Stimulated activated CD8-positive, alpha-beta memory T cell treated with anti-CD3 and anti-CD28 coated beads, Interleukin-7, amount 100 ng/mL, for 1 hour (primary cell): Measurements from ENCODE around the gene SEMA5B.

ENCODE experiments used
- DNase-seq, 2 donors: peaks; one replicate each; pipeline ENCODE4 v3.0.0-alpha.2; 2020; ENCODE audit warnings: low read depth in 2 of 2

The SEMA5B gene

DNA sequence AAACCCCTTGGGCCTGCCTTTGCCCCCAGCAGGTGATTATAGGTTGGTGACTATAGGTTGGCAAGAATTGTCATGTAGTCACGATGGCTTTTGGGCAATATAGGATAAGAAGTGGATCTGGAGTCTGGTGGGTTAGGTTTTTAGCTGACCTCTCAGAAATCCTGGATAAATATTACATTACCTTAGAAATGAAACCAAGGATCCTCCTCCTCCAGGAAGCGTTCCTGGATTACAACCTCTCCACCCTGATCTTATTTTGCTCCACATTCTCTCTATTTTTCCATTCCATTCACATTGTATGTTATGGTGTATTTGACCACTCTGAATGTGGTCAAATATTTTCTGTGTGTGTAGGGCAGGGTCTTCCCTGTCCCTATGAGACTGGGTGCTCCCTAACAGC, 82.3 kb downstream of the SEMA5B start:
- no peak for DNase-seq

DNA sequence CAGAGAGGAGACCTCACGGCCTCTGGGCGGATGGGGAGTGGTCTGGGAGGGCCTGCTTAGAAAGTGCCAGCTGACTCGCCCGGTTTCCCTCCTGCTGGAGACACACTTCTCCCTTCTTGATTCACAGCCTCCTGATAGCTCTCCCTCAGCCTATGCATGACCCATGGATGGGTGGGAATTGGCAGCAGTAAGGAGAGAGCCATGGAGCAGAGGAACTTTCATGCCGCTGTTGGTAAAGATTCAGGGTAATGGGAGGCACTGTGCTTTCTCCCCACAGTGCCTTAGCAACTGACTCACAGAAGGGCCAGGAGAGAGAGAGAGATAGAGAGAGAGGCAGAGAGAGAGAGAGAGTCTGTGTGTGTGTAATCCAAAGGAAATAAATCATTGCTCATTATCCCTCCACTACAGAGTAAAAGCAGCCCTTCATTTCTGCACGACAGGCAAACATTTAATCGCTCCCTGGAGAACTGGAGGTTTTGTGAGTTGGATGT, 82.8 kb downstream of the SEMA5B start:
- no peak for DNase-seq

DNA sequence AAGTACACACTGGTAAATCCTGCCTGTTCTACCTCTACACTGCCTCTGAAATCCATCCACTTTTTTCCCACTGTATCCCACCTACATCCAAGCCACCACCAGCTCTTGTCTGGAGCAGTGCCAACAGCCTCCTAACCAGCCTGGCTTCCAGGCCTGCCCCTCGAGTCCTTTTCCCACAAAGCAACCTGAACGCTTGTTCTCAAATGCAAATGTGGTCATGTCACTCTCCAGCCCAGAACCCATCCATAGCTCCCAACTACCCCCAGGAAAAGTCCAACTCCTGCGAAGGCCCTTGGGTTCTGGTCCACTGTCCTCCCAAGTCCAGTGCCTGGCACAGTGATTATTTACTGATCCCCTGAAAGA, 83.8 kb downstream of the SEMA5B start:
- no peak for DNase-seq

DNA sequence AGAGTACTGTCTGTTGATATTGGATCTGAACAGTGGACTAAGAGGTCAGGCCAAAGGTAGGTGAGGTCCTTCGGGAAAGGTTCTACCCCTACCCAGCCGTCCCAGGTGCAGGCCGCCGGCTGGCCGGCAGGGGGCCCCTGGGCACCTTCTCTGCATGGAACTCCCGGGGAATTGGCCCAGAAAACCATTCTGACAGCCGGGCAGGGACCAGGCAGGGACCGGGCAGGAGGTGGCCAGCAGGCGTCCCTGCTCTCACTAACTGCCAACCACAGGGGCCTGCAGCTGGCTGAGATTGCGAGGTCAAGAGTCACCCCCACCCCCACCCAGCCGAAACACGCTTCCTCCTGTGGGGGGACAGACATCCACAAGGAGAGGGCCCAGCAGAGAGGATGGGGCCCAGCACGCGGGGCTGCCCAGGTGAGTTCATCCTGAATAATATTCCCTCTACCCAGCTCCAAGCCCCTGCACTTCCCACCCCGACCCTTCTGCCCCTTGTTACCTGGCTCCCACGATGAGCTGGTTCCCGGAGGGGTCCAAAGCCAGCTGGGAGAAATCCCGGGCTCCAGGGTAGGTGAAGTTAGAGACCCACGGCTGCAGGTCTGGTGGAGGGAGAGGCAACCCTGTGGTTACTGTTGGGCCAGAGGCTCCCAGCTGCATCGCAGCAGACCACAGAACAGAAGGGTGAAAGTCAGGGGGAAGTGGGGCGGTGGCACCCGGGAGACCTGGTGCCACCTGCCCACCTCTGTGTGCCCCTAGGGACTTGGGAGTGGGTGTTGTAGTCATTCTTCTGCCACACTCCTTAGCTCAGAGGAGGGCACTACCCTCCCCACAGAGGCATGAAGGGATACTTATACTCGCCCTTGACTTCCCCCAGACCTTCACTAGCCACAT, 84.4 kb downstream of the SEMA5B start:
- no peak for DNase-seq

DNA sequence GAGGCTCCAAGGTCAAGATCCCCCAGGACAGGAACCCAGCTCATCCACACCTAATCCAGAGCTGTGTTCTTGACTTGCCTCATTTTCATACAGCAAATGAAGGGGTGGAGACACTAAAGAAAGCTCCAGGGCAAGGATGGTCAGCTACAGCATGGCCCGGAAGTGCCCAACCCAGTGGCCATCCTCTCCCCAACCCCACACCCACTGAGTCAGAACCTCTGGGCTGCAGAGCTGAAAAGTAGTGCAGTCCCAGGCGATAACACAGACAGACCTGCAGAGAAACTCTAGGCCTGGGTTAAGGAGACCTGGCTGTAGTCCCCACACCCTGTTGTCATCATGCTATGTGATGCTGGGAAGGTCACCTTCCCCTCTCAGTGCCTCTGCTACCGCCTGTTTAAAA, 85.3 kb downstream of the SEMA5B start:
- DNase-seq = no peak

DNA sequence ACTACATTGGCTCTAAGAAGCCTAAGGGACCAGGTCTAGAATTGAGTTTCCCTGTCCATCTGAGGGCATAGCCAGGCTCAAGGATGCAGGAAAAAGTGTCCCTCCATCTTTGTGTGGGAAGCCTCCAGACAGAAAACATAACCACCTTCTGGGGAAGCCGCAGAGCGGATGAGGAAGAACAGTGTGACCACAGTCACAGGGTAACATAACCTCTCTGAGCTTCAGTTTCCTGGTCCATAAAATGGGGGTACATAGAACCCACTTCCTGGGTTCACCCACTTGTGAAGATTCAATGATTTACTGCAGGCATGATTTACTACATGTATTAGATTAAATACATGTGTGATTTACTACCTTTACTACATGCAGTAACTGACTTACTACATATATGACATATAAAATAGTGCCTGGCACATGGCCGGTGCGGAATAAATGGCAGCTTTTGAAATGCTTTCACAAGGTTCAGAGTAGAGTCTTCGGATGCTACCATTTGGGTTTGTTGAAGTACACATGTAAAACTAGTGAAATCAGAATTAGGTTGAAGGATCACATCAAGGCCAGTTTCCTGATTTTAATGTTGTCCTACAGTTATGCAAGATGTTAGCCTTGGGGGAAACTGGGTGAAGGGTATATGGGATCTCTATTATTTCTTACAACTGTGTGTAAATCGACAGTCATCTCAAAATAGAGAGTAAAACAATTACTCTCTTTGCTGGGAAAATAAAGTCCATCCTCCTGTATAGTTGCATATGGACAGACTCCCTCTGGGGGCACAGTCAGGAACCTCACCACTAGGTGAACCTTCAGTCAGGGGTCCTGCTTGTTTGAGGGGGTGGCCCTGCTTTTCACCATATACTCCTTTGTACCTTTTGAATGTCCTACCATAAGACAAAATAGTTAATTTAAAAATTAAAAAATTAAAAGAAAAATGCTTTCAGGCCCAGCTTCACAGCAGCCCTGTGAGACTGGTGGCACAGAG, 86.0 kb downstream of the SEMA5B start:
- no peak for DNase-seq

DNA sequence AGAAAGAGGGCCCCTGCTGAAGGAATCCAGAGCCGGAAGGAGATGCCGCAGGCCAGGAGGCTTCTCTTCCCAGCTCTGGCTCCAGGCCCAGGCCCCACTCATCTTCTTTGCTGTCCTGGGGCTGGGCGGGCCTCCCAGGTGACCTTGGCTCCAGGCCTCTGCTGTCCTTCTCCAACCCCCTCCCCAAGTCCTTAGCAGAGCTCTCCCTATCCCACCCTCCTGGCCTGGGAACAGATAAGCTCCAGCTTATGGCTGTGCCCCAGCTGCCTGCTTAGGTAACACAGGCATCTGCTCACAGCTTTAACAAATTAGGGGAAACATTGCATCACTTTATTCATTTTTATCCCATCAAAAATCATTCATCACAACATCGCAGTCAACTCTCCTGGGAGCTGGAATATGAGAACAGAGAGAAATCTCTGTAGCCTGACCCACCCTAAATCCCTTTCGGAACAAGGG, 86.9 kb downstream of the SEMA5B start:
- DNase-seq = no peak

DNA sequence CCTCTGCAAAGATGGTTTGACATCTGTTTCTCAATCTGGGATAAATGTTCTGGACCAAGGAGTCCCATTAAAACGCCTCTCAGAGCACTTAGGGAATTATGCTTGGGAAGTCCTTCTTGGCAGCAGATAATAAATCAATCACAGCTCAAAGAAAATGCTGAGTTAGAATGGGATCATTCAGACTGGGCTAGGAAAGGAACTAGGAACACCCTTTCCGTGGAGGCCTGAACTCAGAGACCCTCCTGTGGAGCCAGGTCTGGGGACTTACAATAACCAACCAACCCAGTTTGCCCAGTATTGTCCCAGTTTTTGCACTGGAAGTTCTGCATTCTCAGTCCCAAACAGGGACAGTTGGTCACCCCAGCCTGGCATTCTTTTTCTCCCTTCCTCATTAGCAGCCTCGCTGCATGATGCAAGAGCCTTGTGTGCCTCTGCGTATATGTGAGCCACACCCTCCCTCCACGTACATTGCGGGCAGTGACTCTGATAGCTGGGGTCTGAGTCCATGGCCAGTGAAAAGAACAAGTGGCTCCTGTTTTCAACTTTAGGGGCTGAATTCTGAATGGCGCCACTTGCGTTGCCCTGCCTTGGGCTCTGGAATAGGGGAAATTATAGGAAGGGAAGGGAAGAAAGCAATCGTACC, 88.7 kb downstream of the SEMA5B start:
- DNase-seq = no peak

DNA sequence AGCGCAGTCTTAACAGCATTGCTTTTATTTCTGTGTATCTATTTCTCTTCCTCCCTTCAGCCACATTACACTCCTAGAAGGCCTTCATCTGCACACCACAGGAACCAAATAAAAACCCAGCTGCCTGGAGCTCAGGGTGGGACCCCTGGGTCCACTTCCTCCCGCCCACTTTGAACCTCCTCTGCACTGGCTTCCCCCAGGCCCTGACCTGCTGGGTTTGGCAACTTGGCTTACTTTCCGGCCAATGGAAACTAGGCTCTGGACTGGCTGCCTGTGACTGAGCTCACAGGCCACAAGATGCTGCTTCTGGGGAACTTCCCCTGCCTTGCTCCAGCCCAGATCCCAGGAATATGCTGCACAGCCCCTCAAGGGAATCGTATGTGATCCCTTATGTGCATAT, 89.8 kb downstream of the SEMA5B start:
- DNase-seq = no peak

DNA sequence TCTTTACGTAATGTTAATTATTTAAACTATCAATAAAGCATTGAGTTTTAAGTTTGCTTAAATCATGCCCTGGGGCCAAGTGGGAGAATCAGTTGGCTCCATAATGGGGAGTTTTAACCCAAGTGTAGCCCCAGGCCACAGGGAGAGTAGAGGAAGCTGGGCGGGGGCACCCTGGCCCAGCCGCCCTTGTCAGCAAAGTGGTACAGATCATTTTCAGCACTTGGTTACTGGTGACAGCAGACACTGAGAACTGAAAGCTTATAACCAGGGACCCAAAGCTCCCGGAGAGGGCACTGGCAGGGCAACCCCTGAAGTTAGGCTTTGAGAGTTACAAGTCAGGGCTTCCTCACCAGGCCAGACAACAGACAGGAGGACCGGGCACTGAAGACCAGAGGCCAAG, 90.6 kb downstream of the SEMA5B start:
- no peak for DNase-seq

DNA sequence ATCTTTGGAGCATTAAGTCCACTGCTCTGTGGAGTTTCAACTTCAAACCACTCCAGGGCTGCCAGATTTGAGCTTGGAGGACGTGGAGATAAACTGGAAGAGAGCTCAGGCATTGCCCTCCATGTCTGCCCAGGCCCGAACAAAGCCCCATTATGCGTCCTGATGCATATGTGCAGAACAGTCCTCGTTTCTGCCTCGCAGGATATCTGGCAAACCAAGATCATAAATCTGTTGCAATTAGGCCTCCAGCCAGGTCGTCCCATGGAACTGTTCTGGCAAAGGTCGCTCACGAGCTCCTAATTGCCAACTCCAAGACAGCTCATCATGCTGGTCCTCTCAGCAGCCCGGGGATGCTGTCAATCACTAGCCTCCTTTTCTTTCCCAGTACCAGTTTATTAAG, 91.2 kb downstream of the SEMA5B start:
- no peak for DNase-seq

DNA sequence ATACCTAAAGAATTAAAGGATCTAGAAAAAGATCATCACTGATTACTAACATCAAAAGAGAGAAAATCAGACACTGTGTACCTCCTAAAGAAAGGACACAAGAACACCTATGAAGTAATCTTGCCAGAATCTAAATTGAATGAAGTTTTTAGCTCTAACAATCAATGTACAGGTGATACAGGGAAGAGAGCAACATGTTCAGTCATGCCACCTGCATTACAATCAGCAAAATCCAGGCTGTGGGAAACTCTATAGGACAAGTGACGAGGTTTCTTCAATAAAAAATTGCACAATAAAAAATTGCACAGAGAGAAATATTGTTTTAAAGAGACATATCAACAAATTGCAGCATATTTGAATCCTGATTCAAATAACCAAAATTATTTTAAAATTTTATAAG, 93.3 kb downstream of the SEMA5B start:
- no peak for DNase-seq

DNA sequence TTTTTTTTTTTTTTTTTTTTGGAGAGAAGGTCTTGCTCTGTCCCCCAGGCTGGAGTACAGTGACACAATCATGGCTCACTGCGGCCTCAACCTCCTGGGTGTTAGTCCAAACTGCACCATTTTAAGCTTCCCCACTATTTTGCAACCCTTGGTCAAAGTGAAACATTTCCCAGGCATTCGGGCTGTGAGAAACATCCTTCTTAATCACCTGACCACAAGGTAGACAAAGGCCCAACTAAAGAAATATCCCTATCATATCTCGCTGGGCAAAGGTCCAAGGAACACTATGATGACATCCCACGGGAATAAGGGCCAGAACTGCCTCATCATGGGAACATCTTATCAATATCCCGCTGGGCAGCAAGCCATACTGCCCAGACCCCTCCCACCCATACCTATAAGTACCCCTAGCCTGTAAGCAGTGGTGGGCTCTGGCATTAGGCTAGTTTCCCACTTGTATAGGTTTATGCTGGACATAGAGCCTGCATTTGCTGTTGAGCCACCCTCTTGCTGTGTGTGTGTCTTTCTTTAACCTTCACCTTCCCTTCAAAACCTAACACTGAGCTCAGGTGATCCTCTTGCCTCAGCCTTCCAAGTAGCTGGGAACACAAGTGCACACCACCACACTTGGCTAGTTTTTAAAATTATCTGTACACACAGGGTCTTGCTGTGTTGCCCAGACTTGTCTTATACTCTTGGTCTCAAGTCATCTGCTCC, 95.2 kb downstream of the SEMA5B start:
- DNase-seq = no peak

DNA sequence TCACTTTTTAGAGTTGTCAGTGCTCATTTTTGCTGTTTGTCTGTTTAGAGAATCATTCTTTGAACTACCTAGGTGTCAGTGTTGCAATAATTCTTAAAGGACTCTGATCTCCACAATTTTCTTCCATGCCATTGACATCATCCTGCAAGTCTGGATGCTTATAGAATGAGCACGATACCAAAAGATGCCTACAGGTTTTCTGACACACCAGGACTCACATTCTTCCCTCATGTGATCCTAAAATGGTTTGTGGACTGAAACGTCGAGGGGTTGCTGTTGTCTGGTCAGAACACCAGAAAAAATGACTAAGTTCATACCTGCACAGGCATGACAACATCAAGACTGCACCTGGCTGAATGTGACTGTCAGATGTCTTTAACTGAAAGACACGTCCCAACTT, 95.9 kb downstream of the SEMA5B start:
- DNase-seq = no peak

DNA sequence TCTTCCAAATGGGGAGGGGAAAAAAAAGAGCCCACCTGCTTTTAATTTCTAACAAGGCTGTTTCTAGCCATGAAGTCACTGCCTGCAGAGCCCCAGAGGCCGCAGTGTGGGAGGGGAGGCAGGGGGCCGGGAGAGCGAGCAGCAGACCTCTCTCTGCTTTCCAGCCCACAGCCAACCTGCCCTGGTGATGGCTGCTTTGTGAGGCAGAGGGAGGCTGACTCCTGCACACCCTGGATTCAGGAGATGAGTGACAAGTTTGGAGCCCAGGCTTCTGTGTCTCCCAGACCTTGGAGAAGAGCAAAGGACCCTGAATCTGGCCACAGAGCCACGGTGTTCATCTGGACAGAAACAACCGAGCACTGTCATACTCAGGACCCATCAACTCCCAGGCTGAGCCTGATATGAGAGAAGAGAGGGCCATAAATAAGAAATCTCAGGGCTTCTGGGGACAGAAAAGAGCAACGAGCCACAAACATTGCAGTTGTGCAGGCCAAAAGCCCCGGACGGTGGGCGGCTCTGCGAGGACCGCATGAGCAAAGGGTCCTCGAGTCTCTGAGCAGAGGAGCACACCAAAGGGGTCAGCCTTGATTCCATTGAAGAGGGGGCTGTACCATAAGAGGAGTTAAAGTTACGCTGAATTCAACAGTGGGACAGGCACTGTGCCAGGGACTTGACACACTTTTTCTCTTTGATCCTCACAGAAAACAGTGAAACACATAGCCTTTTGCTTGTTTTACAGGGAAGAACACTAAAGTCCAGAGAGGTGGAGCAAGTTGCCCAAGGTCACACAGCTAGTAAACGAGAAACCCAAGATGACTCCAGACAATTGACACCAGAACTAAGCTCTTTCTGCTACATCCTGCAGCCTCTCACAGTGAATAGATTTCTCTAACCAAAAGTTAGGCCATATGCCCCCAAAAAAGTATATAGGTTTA, 97.2 kb downstream of the SEMA5B start:
- no peak for DNase-seq

DNA sequence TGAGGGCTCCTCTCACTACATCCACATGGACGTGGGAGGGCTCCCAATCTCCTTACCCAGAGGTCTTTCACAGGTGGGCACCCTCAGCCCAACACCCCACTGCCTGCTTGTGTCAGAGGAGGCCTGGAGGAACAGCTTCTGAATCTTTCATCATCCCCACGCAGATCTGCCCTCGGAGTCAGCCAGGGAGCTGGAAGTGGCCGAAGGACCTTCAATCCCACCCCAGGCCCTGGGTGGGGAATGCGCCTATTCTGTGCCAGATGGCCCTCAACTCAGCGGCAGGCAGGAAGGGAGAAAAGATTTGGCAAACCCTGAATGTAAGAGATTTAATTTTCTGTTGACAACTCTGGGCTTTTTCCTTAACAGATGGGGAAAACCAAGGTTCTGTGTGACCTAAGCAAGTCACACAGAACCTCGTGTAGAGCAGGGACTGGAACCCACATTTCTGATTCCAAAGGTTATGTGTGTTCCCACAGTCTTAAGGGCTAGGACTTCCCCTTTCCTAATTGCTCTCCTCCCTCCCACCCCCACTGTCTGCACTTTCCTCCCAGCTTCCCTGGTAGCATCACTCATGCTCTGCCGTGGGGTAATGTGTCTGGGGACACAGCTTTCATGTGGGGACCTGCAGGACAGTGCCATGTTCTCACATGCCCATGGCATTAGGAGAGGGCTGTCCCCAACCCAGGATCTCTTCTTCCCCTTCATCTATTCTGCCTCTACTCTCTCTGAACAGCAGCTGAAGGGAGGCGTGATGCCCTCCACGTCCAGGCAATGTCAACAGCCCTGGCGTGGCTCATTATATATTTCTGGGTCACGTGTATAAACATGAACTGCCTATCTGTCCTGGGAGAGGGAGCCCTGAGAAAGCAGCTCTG, 98.1 kb downstream of the SEMA5B start:
- no peak for DNase-seq

DNA sequence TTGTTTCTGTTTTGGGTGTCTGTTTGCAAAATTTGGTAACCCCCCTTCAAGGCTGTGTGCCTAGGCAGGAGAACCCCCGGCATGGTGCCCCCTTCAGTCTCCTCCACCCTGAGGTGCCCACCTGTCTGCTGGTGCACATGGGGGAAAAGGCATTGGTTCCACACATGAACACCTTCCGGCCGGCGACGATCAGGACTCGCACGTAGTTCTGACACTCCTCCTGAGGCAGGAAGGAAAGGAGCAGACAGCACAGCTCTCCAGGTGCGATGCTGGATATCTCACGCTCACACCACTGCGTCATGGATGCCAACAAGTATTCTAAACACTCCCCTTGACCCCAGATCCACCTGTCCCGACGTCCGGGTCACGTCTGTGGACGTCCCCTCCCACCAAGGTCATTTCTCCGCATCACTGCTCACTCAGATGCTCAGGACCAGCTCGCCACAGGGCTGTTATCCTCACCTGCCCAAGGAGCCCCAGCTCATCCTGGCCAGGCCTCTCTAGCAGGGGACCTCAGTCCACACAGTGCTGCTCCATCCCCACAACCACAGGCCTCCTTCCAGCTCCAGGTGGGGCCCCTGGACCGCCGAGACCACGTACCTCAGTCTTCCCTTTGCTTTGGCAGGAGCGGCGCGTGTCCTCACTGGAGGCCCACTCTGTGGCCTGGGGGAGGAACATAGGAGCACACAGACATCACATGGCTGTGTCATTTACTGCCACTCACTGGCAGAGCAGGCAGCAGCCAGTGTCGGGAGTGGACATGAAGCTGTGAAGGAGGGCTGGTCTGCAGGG, 99.0 kb downstream of the SEMA5B start:
- DNase-seq = no peak

DNA sequence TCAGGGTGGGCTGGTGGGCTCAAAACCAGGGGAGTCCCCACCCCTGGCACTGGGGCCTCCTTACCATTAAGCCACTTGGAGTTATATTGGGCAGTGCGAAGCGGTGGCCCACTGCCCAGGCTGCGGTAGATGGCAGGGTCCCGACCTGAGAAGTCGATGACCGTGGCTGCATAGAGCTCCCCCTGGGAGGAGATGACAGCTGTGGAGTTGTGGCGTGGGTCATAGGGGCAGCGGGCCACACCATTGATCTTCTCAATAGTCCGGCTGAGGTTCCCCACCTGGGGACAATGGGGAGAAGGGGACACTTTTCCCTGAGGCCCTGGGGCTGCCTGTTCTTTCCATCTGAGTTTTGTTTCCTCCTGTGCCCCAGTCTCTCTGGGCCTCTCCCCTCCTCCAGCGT, 99.8 kb downstream of the SEMA5B start:
- no peak for DNase-seq
